ENCODE measurements around the gene ATRX.

Gene ATRX

DNA sequence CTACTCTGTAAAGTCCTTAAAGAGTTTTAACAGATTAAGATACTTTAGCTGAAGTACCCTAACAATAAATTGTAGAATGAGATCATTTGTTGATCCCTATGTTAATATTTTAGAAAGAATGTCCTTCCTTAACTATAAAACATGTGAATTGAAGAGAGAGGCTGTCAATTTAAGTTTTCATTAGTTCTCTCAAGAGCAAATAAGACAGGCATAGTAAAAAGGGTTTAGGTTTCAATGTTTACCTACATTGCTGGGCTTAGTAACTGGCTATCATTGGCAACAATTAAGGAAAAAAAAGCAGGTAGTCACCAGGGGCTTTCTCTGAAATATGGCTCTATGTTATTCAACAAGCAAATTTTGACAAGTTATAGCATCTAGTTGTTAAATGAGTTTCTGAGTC, 91.5 kb downstream of the ATRX start:
- H3K9me3 ChIP-seq (ENCODE audit: low read length) = no peaks in the 10 kb centered on the region
- H3K9me2 ChIP-seq (ENCODE audit: low read depth, low read length) = no peaks in the 10 kb centered on the region
- H3K4me2 ChIP-seq (ENCODE audit: low read length) = no peak overlapping the region
- no peaks in the 10 kb centered on the region for H3F3A ChIP-seq (ENCODE audit: insufficient read depth, low read length)
- no peak for TF ChIP-seq CTCF (IDR thresholded peaks at IDR 0.05; ENCODE audit: low read length)
- no peak for TF ChIP-seq EZH2 (IDR thresholded peaks at IDR 0.05; ENCODE audit: borderline replicate concordance, low read length)
- peaks cover 61% of the 10 kb centered on the region for H3K36me3 ChIP-seq (ENCODE audit: insufficient read depth, low read length)
- no peak overlapping the region for H2AFZ ChIP-seq (ENCODE audit: low read length)
- H3K27me3 ChIP-seq (ENCODE audit: insufficient read depth, low read length) = no peaks in the 10 kb centered on the region
- no peaks in the 10 kb centered on the region for H3K4me1 ChIP-seq (ENCODE audit: insufficient read depth, low read length, severe bottlenecking)
- no peak overlapping the region for H3K4me3 ChIP-seq (ENCODE audit: low read depth, low read length, poor library complexity, severe bottlenecking)
- no peaks in the 10 kb centered on the region for H4K20me1 ChIP-seq (ENCODE audit: insufficient read depth, low read length)
- H3K79me2 ChIP-seq (ENCODE audit: insufficient read depth, low read length) = 0 out of 2 replicates have a peak, but pooled peaks cover 3% of the 10 kb centered on the region
- H3K27ac ChIP-seq (ENCODE audit: low read depth, low read length, poor library complexity, severe bottlenecking) = no peak overlapping the region
- H3K9ac ChIP-seq (ENCODE audit: low read length) = no peak overlapping the region

DNA sequence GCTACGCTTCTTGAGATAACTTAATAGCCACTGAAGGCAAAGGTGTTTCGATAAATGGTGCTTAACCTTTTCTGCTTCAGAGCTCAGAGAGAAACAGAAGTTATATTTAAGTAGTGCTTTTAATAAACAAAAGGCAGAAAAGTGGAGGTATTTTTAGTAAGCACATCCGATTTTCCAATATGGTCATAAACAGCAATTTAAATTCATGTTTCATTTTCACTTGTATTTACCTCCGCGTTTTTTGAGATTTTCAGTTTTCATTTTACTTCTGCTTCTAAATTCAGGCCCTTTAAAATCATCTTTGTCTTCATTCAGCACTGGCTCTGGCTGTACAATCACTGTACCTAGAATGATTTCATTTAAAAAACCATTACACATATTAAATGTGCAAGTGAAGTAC, 92.4 kb downstream of the ATRX start:
- TF ChIP-seq EZH2 (IDR thresholded peaks at IDR 0.05; ENCODE audit: borderline replicate concordance, low read length) = no peak
- TF ChIP-seq CTCF (IDR thresholded peaks at IDR 0.05; ENCODE audit: low read length) = no peak
- 0 out of 2 replicates have a peak, but pooled peaks cover 3% of the 10 kb centered on the region for H3K79me2 ChIP-seq (ENCODE audit: insufficient read depth, low read length)
- H3K9ac ChIP-seq (ENCODE audit: low read length) = no peak overlapping the region
- no peaks in the 10 kb centered on the region for H3K27me3 ChIP-seq (ENCODE audit: insufficient read depth, low read length)
- H3K9me3 ChIP-seq (ENCODE audit: low read length) = no peaks in the 10 kb centered on the region
- H3K9me2 ChIP-seq (ENCODE audit: low read depth, low read length) = no peaks in the 10 kb centered on the region
- no peak overlapping the region for H3K4me3 ChIP-seq (ENCODE audit: low read depth, low read length, poor library complexity, severe bottlenecking)
- no peaks in the 10 kb centered on the region for H3F3A ChIP-seq (ENCODE audit: insufficient read depth, low read length)
- H2AFZ ChIP-seq (ENCODE audit: low read length) = no peak overlapping the region
- no peaks in the 10 kb centered on the region for H4K20me1 ChIP-seq (ENCODE audit: insufficient read depth, low read length)
- no peak overlapping the region for H3K4me2 ChIP-seq (ENCODE audit: low read length)
- peaks cover 60% of the 10 kb centered on the region for H3K36me3 ChIP-seq (ENCODE audit: insufficient read depth, low read length)
- no peaks in the 10 kb centered on the region for H3K4me1 ChIP-seq (ENCODE audit: insufficient read depth, low read length, severe bottlenecking)
- H3K27ac ChIP-seq (ENCODE audit: low read depth, low read length, poor library complexity, severe bottlenecking) = no peak overlapping the region

GRCh38 chrX:77691916-77692315, 94.1 kb downstream of the ATRX start:
- Histone ChIP-seq H2AFZ (ENCODE audit: low read length) (no peak overlapping the region), H3K9me2 (ENCODE audit: low read depth, low read length) (no peaks in the 10 kb centered on the region), H3K36me3 (ENCODE audit: insufficient read depth, low read length) (peaks cover 59% of the 10 kb centered on the region), H4K20me1 (ENCODE audit: insufficient read depth, low read length) (no peaks in the 10 kb centered on the region), H3K27ac (ENCODE audit: low read depth, low read length, poor library complexity, severe bottlenecking) (no peak overlapping the region), H3K4me1 (ENCODE audit: insufficient read depth, low read length, severe bottlenecking) (no peaks in the 10 kb centered on the region), H3K27me3 (ENCODE audit: insufficient read depth, low read length) (no peaks in the 10 kb centered on the region), H3K79me2 (ENCODE audit: insufficient read depth, low read length) (0 out of 2 replicates have a peak, but pooled peaks cover 3% of the 10 kb centered on the region), H3K4me2 (ENCODE audit: low read length) (no peak overlapping the region), H3F3A (ENCODE audit: insufficient read depth, low read length) (no peaks in the 10 kb centered on the region), H3K9ac (ENCODE audit: low read length) (no peak overlapping the region), H3K9me3 (ENCODE audit: low read length) (no peaks in the 10 kb centered on the region), H3K4me3 (ENCODE audit: low read depth, low read length, poor library complexity, severe bottlenecking) (no peak overlapping the region)
- TF ChIP-seq CTCF (IDR thresholded peaks at IDR 0.05; ENCODE audit: low read length) = no peak
- TF ChIP-seq EZH2 (IDR thresholded peaks at IDR 0.05; ENCODE audit: borderline replicate concordance, low read length) = no peak

All from OCI-LY1 (cell line).